Bone marrow (tissue), 2 donors: ENCODE data around the gene PGP.

Source experiments
- DNase-seq, 2 donors: peaks; one replicate each; lab custom pipeline; 2025; lab: John Stamatoyannopoulos, UW

Gene PGP

DNA sequence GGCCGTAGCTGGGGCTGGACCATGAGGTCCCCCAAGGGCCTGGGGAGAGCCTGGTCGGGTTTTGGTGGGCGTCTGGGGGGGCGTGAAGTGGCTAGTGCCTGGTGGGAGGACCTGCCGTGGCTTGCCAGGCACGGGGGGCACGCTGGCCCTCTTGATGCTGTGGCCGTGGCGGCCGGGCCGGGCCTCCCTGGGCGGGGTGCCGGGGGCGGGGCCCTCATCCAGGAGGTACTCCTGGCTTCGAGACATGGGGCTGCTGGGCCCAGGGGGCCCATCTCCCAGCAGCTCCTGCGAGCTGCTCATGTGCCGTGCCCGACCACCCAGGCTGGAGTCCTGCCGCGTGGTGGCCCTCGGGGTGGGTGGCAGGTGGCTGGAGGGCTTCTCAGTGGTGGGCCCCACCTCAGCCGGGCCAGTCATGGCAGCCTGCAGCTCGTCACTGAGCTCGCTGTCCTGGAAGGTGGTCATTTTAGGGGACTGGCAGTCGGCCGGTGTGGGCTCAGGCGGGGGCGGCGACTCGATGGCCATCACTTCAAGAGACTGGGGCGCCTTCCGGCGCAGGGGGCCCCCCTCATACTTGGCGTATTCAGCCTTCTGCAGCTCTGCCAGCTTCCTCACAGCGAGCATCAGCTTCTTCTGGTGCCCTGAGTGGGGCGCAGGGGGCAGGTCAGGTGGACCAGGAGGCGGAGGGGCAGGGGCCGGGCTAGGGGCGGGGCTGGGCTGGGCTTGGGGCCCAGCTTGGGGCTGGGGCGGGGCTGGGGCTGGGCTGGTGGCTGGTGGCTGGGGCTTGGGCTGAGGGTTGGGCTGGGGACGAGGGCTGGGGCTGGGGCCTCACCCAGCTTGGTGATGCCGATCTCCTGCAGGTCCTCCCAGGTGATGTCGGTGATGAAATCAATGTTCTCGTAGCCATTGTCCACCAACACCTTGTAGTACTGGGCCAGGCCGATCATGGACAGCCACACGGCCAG is 33.4 kb downstream of the PGP start:
- no peak for DNase-seq

- DNase-seq = no peak
Measured at GRCh38 chr16:2180461-2180860, 34.2 kb downstream of the PGP start.

DNA sequence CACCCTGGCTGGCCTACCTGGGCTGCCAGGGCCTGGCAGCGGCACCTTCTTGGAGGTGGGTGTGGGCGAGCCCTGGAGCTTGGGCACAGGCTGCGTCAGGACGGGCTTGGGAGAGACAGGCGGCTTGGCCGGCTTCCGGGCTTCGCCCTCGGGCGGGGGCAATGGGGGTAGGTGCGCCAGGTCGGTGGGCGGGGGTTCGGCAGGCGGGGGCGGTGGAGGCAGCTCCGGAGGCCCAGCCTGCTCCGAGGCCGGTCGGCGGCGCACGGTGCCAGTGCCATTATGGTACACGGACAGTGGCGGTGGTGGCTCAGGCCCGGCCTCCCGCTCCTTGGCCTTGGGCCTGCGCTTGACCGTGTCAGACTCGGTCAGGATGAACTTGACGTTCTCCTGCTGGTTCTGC is 35.1 kb downstream of the PGP start:
- DNase-seq = no peak

DNA sequence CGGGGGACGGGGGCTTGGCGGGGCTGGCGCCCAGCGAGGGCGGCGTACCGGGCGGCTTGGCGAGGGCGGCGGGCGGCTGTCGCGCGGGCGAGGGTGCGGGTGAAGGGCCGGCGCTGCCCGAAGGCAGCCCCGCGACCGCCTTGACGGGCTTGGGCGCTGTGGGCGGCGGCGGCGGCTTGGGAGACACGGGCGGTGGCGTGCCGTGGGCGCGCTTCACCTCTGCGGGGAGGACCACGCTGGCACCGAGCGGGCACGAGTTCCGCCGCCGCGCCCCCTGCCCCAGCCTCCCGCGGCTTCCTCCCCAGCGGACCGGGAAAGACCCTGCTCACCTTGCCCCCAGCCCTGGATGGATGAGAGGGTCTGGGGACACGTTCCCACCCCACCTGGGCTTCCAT is 35.5 kb downstream of the PGP start:
- DNase-seq = no peak

GRCh38 chr16:2178321-2179106 is 36.1 kb downstream of the PGP start:
- DNase-seq = no peak

DNA sequence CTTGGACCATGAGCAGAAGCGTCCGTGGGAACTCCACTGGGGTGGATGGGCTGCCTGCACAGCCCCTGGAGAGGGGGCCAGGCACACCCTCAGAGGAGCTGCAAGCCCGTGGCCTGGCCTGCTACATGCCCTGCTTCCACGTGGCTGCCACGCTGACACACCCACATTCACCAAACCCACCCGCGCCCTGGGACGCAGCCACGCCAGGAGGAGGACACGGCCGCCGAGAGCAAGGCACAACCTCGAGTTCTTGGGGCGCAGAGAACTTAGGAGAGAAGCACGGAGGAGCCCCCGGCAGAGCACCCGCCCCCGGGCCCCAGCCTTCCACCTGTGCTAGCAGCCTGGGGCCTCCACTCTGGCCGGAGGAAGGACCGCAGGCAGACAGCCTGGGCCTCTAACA is 37.1 kb downstream of the PGP start:
- no peak for DNase-seq

DNA sequence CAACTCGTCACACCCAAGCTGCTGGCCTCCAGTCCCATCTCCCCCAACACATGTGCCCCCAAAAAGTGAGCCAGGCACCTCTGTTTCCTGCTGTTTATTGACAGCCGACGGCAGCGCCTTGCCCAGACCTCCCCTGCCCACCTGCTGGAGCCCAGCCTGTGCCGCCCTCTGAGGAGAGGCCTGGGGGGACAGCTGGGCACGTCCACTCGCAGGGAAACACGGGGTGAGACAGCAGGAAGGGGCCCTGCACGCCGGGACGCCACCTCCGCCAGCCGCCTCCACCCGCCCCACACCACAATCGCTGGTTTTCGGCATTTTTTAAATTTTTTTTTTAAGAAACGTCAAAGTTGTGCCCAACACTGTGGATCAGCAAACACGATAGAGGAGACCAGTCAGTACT is 37.5 kb downstream of the PGP start:
- DNase-seq = no peak

- DNase-seq = no peak
Measured at GRCh38 chr16:2176047-2176446, 38.6 kb downstream of the PGP start.

DNA sequence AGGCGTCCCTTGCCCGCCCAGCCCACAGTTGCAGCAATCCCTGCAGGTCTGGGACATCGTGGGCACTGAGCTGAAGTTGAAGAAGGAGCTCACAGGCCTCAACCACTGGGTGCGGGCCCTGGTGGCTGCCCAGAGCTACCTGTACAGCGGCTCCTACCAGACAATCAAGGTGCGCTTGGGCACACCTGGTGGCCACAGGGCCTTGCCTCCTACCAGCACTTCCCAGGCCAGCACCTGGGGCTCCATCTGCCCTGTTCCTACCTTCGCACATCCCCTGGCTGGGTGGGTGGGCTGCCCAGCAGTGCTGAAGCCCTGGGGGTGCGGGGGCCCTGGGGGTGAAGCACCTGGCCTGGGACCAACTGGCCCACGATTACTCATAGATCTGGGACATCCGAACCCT is 39.2 kb downstream of the PGP start:
- no peak for DNase-seq

DNA sequence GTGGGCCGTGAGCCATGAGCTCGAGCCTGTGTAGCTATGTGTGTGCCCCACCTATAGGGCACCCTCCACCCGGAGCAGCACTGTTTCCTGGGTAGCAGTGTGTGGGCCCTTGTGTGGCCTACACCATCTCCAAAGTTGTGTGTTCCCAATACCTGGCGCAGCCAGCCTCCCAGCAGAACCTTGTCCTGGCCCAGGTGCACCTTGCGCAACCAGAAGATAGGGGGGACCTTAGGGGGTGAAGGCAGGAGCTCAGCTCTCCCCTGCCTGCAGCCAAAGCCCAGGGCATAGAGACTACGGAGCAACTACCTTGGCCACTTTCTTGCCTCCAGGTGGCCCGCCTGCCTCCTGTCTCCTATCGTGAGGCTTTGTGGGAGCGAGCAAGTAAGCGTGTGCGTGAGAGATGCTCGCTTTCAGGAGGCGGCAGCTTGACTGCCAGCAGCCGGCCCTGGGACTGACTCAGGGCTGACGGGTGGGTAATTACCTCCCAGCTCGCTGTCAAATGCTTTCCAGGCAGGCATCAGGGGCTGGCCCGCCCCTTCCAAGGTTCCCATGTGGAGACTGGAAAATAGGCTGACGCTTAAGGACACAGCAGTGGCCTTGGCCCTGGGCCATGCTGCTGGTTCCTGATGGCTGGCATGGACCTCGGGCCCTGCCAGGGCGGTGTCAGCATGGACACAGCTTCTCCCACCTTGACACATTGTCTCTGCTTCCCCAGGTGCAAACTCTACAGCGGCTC is 40.1 kb downstream of the PGP start:
- DNase-seq = no peak

DNA sequence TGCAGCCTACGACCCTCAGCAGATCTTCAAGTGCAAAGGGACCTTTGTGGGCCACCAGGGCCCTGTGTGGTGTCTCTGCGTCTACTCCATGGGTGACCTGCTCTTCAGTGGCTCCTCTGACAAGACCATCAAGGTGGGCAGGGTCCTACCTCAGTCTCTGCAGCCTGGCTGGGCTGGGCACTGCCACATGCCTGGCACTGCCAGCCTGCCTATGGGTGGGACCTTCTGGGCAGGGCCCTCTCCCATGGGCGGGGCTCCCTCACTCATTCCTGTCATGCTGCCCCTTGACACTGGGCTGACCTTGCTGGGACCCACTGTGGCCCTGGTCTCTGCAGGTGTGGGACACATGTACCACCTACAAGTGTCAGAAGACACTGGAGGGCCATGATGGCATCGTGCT is 40.7 kb downstream of the PGP start:
- no peak for DNase-seq

DNA sequence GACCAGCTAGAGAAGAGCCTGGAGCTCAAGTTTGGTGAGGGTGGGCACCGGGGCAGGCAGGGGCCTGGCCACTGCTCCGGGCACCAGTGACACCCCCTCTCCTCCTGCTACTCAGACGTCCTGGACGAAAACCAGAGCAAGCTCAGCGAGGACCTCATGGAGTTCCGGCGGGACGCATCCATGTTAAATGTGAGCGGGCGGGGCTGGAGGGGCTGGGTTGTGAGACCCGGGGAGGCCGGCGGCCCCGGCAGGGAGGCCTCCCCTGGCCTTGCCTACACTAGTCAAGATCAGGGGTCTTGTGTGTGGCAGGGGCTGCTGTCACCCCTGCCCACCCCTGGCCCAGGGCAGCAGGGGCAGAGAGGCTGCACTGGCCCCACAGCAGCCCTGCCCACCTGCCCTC is 41.3 kb downstream of the PGP start:
- DNase-seq = no peak

- DNase-seq = no peak
Measured at GRCh38 chr16:2172688-2173335, 41.8 kb downstream of the PGP start.

DNA sequence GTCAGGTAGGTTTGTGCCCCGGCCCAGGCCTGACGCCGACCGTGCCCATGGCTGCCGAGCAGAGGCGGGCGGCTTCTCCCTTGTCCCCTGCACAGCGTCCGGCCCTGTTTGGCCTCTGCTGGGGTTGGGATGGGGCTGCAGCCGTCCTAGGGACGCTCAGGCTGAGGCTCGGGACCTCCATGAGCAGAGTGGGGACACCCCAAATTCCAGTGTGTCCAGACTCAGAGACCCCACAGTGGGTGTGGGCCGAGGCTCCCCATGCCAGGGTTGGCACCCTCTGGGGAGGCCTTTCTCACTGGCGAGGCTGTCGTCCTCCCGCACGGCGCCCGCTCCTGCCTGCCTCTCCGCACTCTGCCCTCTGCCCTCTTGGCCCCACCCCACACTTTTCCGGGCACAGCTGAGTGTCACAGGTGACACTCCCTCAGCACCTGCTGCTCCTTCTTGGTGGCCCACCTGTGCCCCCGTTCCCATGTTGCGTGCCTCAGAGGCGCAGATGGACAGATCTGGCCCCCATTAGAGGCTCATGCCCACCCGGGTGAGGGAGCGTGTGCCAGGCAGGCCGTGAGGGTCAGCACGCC is 43.0 kb downstream of the PGP start:
- no peak for DNase-seq

- DNase-seq = no peak
Measured at GRCh38 chr16:2170587-2171435, 43.8 kb downstream of the PGP start.

GRCh38 chr16:2170080-2170479 is 44.6 kb downstream of the PGP start:
- no peak for DNase-seq

- no peak for DNase-seq
Measured at GRCh38 chr16:2167068-2167638, 47.5 kb downstream of the PGP start.

- no peak for DNase-seq
Measured at GRCh38 chr16:2166263-2167067, 48.2 kb downstream of the PGP start.

DNA sequence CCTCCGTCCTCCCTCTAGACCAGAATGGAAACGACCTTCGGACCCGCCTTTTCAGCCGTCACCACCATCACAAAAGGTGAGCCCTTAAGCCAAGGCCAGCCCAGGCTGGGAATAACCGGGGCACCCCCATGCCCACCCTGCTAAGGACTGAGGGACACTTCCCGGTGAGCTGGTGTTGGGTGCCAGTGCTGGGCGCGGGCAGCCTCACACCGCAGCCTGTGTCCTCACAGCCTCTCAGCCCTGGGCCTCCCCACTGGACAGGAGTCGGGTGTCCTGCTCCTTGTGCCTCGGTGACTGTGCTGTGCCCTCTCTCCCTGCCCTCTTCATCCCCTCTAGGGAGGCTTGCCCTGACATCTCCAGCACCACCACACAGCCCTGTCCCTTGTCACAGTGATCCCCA is 48.8 kb downstream of the PGP start:
- DNase-seq = no peak
